HEK293T (cell line): ENCODE data around the gene CEACAM19.
"Not testable (repeated sequence)": the region's sequence is repeated elsewhere in the genome, so short reads cannot be mapped to it uniquely, and the experiment has no call there.

Experiments
- CTCF ChIA-PET: fragments of 350-600 bp; formaldehyde crosslinking; extraction: SDS; loops from one replicate; lab custom pipeline; 2021; ENCODE audit warnings: antibody characterized with exemption, inconsistent platforms; lab: Yijun Ruan, JAX
- POLR2A ChIA-PET: fragments of 350-600 bp; formaldehyde crosslinking; extraction: SDS; loops from one replicate; lab custom pipeline; 2020; ENCODE audit warnings: antibody characterized with exemption, inconsistent platforms; lab: Yijun Ruan, JAX
- DNase-seq: peaks from one replicate; pipeline ENCODE4 v3.0.0; 2012; ENCODE audit warnings: mixed read lengths; ENCODE audit errors: extremely low spot score
- ARNT ChIP-seq: fragments of 450-650 bp; IDR thresholded peaks from 2 replicates; pipeline ENCODE4 v1.6.1; 2017; ENCODE audit warnings: mild to moderate bottlenecking
- BHLHE40 ChIP-seq: fragments of 450-650 bp; IDR thresholded peaks from 2 replicates; pipeline ENCODE4 v1.6.1; 2016; ENCODE audit warnings: mild to moderate bottlenecking, moderate library complexity, borderline replicate concordance
- CTBP1 ChIP-seq: fragments of 450-650 bp; IDR thresholded peaks from 2 replicates; pipeline ENCODE4 v1.6.1; 2016; ENCODE audit warnings: borderline replicate concordance
- ELF4 ChIP-seq: fragments of 450-650 bp; IDR thresholded peaks from 2 replicates; pipeline ENCODE4 v1.6.1; 2017; ENCODE audit warnings: antibody characterized with exemption
- FOXA1 ChIP-seq: fragments of 450-650 bp; IDR thresholded peaks from 2 replicates; pipeline ENCODE4 v1.6.1; 2016; ENCODE audit warnings: mild to moderate bottlenecking
- FOXK2 ChIP-seq: fragments of 450-650 bp; IDR thresholded peaks from 2 replicates; pipeline ENCODE4 v1.6.1; 2016; ENCODE audit warnings: mild to moderate bottlenecking
- FOXM1 ChIP-seq: fragments of 450-650 bp; IDR thresholded peaks from 2 replicates; pipeline ENCODE4 v1.6.1; 2017; ENCODE audit warnings: mild to moderate bottlenecking, borderline replicate concordance
- HDGF ChIP-seq: fragments of 450-650 bp; IDR thresholded peaks from 2 replicates; pipeline ENCODE4 v1.6.1; 2017; ENCODE audit warnings: antibody characterized with exemption, borderline replicate concordance
- L3MBTL2 ChIP-seq: fragments of 450-650 bp; conservative IDR thresholded peaks from 2 replicates; pipeline ENCODE4 v1.6.1; 2016; ENCODE audit warnings: mild to moderate bottlenecking
- LEF1 ChIP-seq: fragments of 450-650 bp; IDR thresholded peaks from 2 replicates; pipeline ENCODE4 v1.6.1; 2017; ENCODE audit warnings: mild to moderate bottlenecking, borderline replicate concordance
- NFRKB ChIP-seq: fragments of 450-650 bp; IDR thresholded peaks from 2 replicates; pipeline ENCODE4 v1.6.1; 2016; ENCODE audit warnings: mild to moderate bottlenecking, moderate library complexity
- PKNOX1 ChIP-seq: fragments of 450-650 bp; IDR thresholded peaks from 2 replicates; pipeline ENCODE4 v1.6.1; 2016
- SP1 ChIP-seq: fragments of 450-650 bp; IDR thresholded peaks from 2 replicates; pipeline ENCODE4 v1.6.1; 2017
- SUZ12 ChIP-seq: fragments of 450-650 bp; IDR thresholded peaks from 2 replicates; pipeline ENCODE4 v1.6.1; 2016; ENCODE audit warnings: mild to moderate bottlenecking
- TARDBP ChIP-seq: fragments of 450-650 bp; IDR thresholded peaks from 2 replicates; pipeline ENCODE4 v1.6.1; 2016
- ZNF384 ChIP-seq: fragments of 450-650 bp; IDR thresholded peaks from 2 replicates; pipeline ENCODE4 v1.6.1; 2016

The CEACAM19 gene, protein sequence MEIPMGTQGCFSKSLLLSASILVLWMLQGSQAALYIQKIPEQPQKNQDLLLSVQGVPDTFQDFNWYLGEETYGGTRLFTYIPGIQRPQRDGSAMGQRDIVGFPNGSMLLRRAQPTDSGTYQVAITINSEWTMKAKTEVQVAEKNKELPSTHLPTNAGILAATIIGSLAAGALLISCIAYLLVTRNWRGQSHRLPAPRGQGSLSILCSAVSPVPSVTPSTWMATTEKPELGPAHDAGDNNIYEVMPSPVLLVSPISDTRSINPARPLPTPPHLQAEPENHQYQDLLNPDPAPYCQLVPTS

DNA sequence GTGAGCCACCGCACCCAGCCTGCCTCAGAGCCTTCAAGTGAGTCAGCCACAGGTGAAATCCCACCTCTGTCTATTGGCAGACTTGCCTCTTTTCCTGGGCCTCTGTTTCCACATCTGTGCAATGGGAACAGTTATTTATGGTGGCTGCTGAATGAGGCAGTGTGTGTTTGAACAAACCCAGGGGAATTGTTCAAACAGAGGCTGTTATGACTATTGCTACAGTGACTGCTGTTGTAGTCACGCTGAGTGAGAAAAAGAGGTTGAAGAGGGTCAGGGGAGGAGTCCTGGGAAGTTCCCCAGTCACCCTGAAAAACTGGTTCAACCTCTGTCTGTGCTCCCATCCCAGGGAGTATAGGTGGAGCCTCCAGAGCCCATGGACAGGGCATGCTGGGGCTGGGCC lies at the start of gene CEACAM19:
TSS of gene CEACAM19 (plus strand) at position 83 of the 400 bp plus-strand sequence. CDS start 450 bp downstream, outside the sequence.
- ChIA-PET POLR2A (no interaction called here), CTCF (no interaction called here)
- DNase-seq = no peak
- TF ChIP-seq SP1 (no peak), FOXM1 (no peak), SUZ12 (no peak), ARNT (no peak), ZNF384 (no peak), LEF1 (no peak), L3MBTL2 (no peak), NFRKB (no peak), HDGF (no peak), FOXA1 (no peak), CTBP1 (no peak), ELF4 (no peak), PKNOX1 (no peak)

GRCh38 chr19:44623080-44623479 lies 48.2 kb upstream of the CEACAM19 start:
- CTCF ChIA-PET = no interaction called here
- POLR2A ChIA-PET = interaction anchor here (0.7 kb wide), 1 partner anchor 10 kb away, joined by 3 read pairs; no protein-coding TSS in a partner anchor
- TF ChIP-seq LEF1 (no peak), L3MBTL2 (no peak), CTBP1 (no peak), SUZ12 (no peak), ARNT (no peak), ZNF384 (no peak), ELF4 (no peak), HDGF (no peak), FOXA1 (no peak), NFRKB (no peak), BHLHE40 (no peak), SP1 (no peak)
- no peak for DNase-seq

DNA sequence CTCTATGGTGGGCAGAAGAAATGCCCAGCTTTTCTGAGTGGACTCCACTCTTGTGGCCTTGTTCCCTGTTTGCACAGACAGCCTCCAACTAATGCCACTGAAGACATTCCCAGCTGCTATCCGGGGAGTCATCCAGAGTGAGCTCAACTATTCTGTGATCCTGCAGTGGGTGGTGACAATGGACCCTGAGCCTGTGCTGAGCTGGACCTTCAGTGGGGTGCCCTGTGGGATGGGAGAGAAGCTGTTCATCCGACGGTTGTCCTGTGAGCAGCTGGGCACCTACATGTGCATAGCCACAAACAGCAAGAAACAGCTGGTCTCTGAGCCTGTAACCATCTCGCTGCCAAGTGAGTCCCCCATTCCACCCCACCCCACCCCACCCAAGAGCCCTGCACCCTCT lies 47.7 kb upstream of the CEACAM19 start:
- ChIA-PET CTCF (no interaction called here), POLR2A (interaction anchor here (0.7 kb wide), 1 partner anchor 9 kb away, joined by 3 read pairs; no protein-coding TSS in a partner anchor)
- no peak for DNase-seq
- TF ChIP-seq NFRKB = no peak
- no peak for TF ChIP-seq FOXA1
- TF ChIP-seq ZNF384 = no peak
- TF ChIP-seq BHLHE40 = no peak
- TF ChIP-seq ELF4 = no peak
- TF ChIP-seq HDGF = no peak
- no peak for TF ChIP-seq LEF1
- no peak for TF ChIP-seq PKNOX1
- TF ChIP-seq L3MBTL2 = no peak
- TF ChIP-seq FOXK2 = no peak
- TF ChIP-seq SUZ12 = no peak
- TF ChIP-seq ARNT = no peak
- no peak for TF ChIP-seq CTBP1
- no peak for TF ChIP-seq SP1
- TF ChIP-seq FOXM1 = no peak
- TF ChIP-seq TARDBP = no peak

DNA sequence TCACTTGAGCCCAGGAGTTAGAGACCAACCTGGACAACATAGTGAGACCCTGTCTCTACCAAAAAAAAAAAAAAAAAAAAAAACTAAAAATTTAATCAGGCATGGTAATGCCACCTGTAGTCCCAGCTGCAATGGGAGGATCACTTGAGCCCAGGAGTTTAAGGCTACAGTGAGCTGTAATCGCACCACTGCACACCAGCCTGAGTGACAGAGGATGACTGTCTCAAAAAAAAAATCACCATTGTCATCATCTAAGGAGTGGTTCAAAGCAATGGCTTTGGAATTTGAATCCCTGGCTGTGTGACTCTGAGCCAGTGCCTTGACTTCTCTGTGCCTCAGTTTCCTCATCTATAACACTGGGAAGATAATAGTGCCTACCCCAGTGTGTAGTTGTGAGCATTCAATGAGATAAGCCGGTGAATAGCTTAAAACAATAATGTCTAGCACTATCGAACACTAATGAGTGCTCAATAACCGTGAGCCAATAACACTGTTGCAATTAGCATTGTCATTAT lies 46.4 kb upstream of the CEACAM19 start:
- ChIA-PET CTCF (interaction anchor here (0.6 to 0.7 kb wide), 2 partner anchors 15 to 33 kb away, joined by 3 to 4 read pairs; no protein-coding TSS in a partner anchor), POLR2A (no interaction called here)
- TF ChIP-seq L3MBTL2 = no peak
- TF ChIP-seq BHLHE40 = no peak
- TF ChIP-seq PKNOX1 = no peak
- no peak for DNase-seq

DNA sequence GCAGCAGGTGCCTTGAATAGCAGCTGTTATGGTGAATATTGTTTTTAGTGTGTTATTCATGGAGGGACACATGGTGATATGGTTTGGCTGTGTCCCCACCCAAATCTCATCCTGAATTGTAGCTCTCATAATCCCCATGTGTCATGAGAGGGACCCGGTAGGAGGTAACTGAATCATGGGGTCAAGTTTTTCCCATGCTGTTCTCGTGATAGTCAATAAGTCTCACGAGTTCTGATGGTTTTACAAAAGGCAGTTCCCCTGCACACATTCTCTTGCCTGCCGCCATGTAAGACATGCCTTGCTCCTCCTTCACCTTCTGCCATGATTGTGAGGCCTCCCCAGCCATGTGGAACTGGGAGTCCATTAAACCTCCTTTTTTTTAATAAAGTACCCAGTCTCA lies 45.6 kb upstream of the CEACAM19 start:
- DNase-seq, POLR2A ChIA-PET: not testable (repeated sequence)
- CTCF ChIA-PET = interaction anchor here (1.3 kb wide), 1 partner anchor 11 kb away, joined by 3 read pairs; no protein-coding TSS in a partner anchor

- TF ChIP-seq TARDBP = no peak
- TF ChIP-seq LEF1 = no peak
- ChIA-PET POLR2A (no interaction called here), CTCF (interaction anchor here (1.3 kb wide), 1 partner anchor 10 kb away, joined by 3 read pairs; no protein-coding TSS in a partner anchor)
- no peak for DNase-seq
Measured at GRCh38 chr19:44626048-44626624, 45.1 kb upstream of the CEACAM19 start.
